OCI-LY3 (cell line): ENCODE data around the gene CFAP410.

ENCODE experiments used
- H2AFZ ChIP-seq: fragments of 200-600, 300-600 bp; shearing (Covaris generic); 2 replicates; pipeline ENCODE4 v1.6.0; 2014; ENCODE audit warnings: antibody characterized with exemption, low read depth, low read length
- H3K27ac ChIP-seq: fragments of 200-600, 300-600 bp; sonication (generic); 2 replicates; pipeline ENCODE4 v1.5.1; 2014; ENCODE audit warnings: mild to moderate bottlenecking, low read length, moderate library complexity, mixed read lengths
- H3K27me3 ChIP-seq: fragments of 200-600, 300-600 bp; sonication (generic); 2 replicates; pipeline ENCODE4 v1.6.1; 2014; ENCODE audit warnings: low read depth, low read length, mixed read lengths
- H3K36me3 ChIP-seq: fragments of 200-600, 300-600 bp; sonication (generic); replicated peaks from 2 replicates; pipeline ENCODE3; 2014; ENCODE audit warnings: low read depth, low read length, mixed read lengths
- H3K4me1 ChIP-seq: fragments of 300-600, 200-600 bp; sonication (generic); 2 replicates; pipeline ENCODE4 v1.6.1; 2014; ENCODE audit warnings: low read length, mixed read lengths
- H3K4me2 ChIP-seq: fragments of 200-600, 300-600 bp; sonication (generic); 2 replicates; pipeline ENCODE4 v1.6.1; 2014; ENCODE audit warnings: low read length, mixed read lengths
- H3K4me3 ChIP-seq: fragments of 300-600, 200-600 bp; sonication (generic); 2 replicates; pipeline ENCODE4 v1.5.1; 2014; ENCODE audit warnings: antibody characterized with exemption, mild to moderate bottlenecking, low read length, moderate library complexity
- H3K79me2 ChIP-seq: fragments of 300-600, 200-600 bp; shearing (Covaris generic); 2 replicates; pipeline ENCODE4 v1.6.1; 2014; ENCODE audit warnings: mild to moderate bottlenecking, low read length, mixed read lengths
- H3K9ac ChIP-seq: fragments of 300-600, 200-600 bp; shearing (Covaris generic); 2 replicates; pipeline ENCODE4 v1.6.0; 2014; ENCODE audit warnings: mild to moderate bottlenecking, low read length, moderate library complexity
- H3K9me3 ChIP-seq: fragments of 200-600, 300-600 bp; shearing (Covaris generic); 2 replicates; pipeline ENCODE4 v1.6.1; 2014; ENCODE audit warnings: low read length, mixed read lengths; ENCODE audit not compliant: insufficient read depth
- H4K20me1 ChIP-seq: fragments of 200-600, 300-600 bp; sonication (generic); 2 replicates; pipeline ENCODE4 v1.6.1; 2016; ENCODE audit warnings: low read length, mixed read lengths; ENCODE audit not compliant: insufficient read depth
- CTCF ChIP-seq: fragments of 200-600, 300-600 bp; sonication (generic); IDR thresholded peaks from 2 replicates; pipeline ENCODE4 v1.5.1; 2014; ENCODE audit warnings: antibody characterized with exemption, low read length, low read depth
- EZH2phosphoT487 ChIP-seq: fragments of 200-600 bp; shearing (Covaris generic); IDR thresholded peaks from 2 replicates; pipeline ENCODE4 v1.6.1; 2018; ENCODE audit warnings: antibody characterized with exemption, mixed run types, low read depth

Gene CFAP410

GRCh38 chr21:44300262-44300959, 38.8 kb downstream of the CFAP410 start:
- Histone ChIP-seq H3K4me3 (peak overlapping the region; percentile 92), H3K4me2 (peak overlapping the region; percentile 89), H3K27ac (peak overlapping the region; percentile 14; the same call in 1 of the 2 replicates), H2AFZ (no peak overlapping the region), H3K9me3 (no peaks in the 10 kb centered on the region), H3K27me3 (no peaks in the 10 kb centered on the region), H3K79me2 (peaks cover 39% of the 10 kb centered on the region), H3K4me1 (peaks cover 52% of the 10 kb centered on the region), H4K20me1 (peaks cover 42% of the 10 kb centered on the region), H3K9ac (peak overlapping the region; percentile 84), H3K36me3 (peaks cover 5% of the 10 kb centered on the region)
- TF ChIP-seq EZH2phosphoT487, result no peak
- no peak for TF ChIP-seq CTCF

- H3K9ac ChIP-seq, result peak within 1 kb of the TSS; percentile 84
- H3K4me2 ChIP-seq, result peak within 1 kb of the TSS; percentile 96
- peak within 1 kb of the TSS; percentile 57; the same call in 1 of the 2 replicates for H2AFZ ChIP-seq
- no peak for TF ChIP-seq EZH2phosphoT487
- TF ChIP-seq CTCF, result no peak
- peak within 1 kb of the TSS; percentile 89 for H3K27ac ChIP-seq
- H3K36me3 ChIP-seq, result peaks cover 5% of the 10 kb centered on the region
- H3K79me2 ChIP-seq, result peaks cover 38% of the 10 kb centered on the region
- peaks cover 36% of the 10 kb centered on the region for H4K20me1 ChIP-seq
- H3K4me1 ChIP-seq, result peaks cover 60% of the 10 kb centered on the region
- no peaks in the 10 kb centered on the region for H3K9me3 ChIP-seq
- peak within 1 kb of the TSS; percentile 92 for H3K4me3 ChIP-seq
- no peaks in the 10 kb centered on the region for H3K27me3 ChIP-seq
Observed at GRCh38 chr21:44299458-44300261, 39.5 kb downstream of the CFAP410 start, which contains the start of gene PFKL. Gene PFKL, plus strand, starts transcription at chr21:44300053. Its CDS starts 53 bp downstream, at chr21:44300106.

- Histone ChIP-seq H3K27ac (peak overlapping the region; percentile 89), H4K20me1 (peaks cover 30% of the 10 kb centered on the region), H3K36me3 (peaks cover 5% of the 10 kb centered on the region), H3K9ac (peak overlapping the region; percentile 84), H3K79me2 (peaks cover 35% of the 10 kb centered on the region), H3K27me3 (no peaks in the 10 kb centered on the region), H3K4me1 (peaks cover 65% of the 10 kb centered on the region), H2AFZ (peak overlapping the region; percentile 57; the same call in 1 of the 2 replicates), H3K9me3 (no peaks in the 10 kb centered on the region), H3K4me2 (peak overlapping the region; percentile 96), H3K4me3 (peak overlapping the region; percentile 92)
- no peak for TF ChIP-seq CTCF
Observed at GRCh38 chr21:44299085-44299457, 40.1 kb downstream of the CFAP410 start.

GRCh38 chr21:44298301-44298700, 40.9 kb downstream of the CFAP410 start:
- Histone ChIP-seq H3K79me2 (peaks cover 27% of the 10 kb centered on the region), H3K4me3 (no peak overlapping the region), H4K20me1 (peaks cover 23% of the 10 kb centered on the region), H3K36me3 (peaks cover 5% of the 10 kb centered on the region), H3K27me3 (no peaks in the 10 kb centered on the region), H3K9ac (no peak overlapping the region), H3K4me2 (peak overlapping the region; percentile 33; the same call in 1 of the 2 replicates), H3K4me1 (peaks cover 65% of the 10 kb centered on the region), H2AFZ (no peak overlapping the region), H3K9me3 (no peaks in the 10 kb centered on the region), H3K27ac (no peak overlapping the region; the same call in 1 of the 2 replicates)
- TF ChIP-seq CTCF (no peak), EZH2phosphoT487 (no peak)
